ENCODE results near the gene ADM. TPM values are rescaled to one million over a fixed set of nuclear protein-coding genes. Genes with fewer than 3 reads are reported as not detected.

ADM gene
- total RNA-seq, 1 experiment from 2014 or later, result 6.2 TPM

GRCh38 chr11:10298342-10298741 lies 6.5 kb upstream of the ADM start:
- no peak overlapping the region for H3K27ac ChIP-seq
- H3K9me3 ChIP-seq (replicated peaks), result no peaks in the 10 kb centered on the region
- peaks cover 9% of the 10 kb centered on the region for H3K36me3 ChIP-seq
- peaks cover 30% of the 10 kb centered on the region for H3K4me1 ChIP-seq (replicated peaks)
- no peaks in the 10 kb centered on the region for H3K27me3 ChIP-seq (replicated peaks)
- no peak overlapping the region for H3K4me3 ChIP-seq
- DNase-seq (ENCODE audit: low read depth in 1 of 2, low spot score in 2 of 2), result peak; percentile 56 to 70

- Histone ChIP-seq H3K4me1 (replicated peaks) (peaks cover 41% of the 10 kb centered on the region), H3K4me3 (peak overlapping the region; percentile 55), H3K27me3 (replicated peaks) (no peaks in the 10 kb centered on the region), H3K36me3 (0 out of 2 replicates have a peak, but pooled peaks cover 3% of the 10 kb centered on the region), H3K9me3 (replicated peaks) (no peaks in the 10 kb centered on the region), H3K27ac (peak overlapping the region; percentile 69)
- DNase-seq (ENCODE audit: low read depth in 1 of 2, low spot score in 2 of 2), result peak in 1 of 2 experiments; percentile 36
Measured at GRCh38 chr11:10301656-10302358, 3.1 kb upstream of the ADM start.

- no peaks in the 10 kb centered on the region for H3K27me3 ChIP-seq (replicated peaks)
- DNase-seq (ENCODE audit: low read depth in 1 of 2, low spot score in 2 of 2), result peak in 1 of 2 experiments; percentile 48
- H3K4me1 ChIP-seq (replicated peaks), result peaks cover 47% of the 10 kb centered on the region
- H3K36me3 ChIP-seq, result 0 out of 2 replicates have a peak, but pooled peaks cover 3% of the 10 kb centered on the region
- peak overlapping the region; percentile 69 for H3K27ac ChIP-seq
- H3K4me3 ChIP-seq, result peak overlapping the region; percentile 55
- no peaks in the 10 kb centered on the region for H3K9me3 ChIP-seq (replicated peaks)
Measured at GRCh38 chr11:10302359-10302743, 2.5 kb upstream of the ADM start.

GRCh38 chr11:10302744-10303557 lies 1.9 kb upstream of the ADM start:
- 0 out of 2 replicates have a peak, but pooled peaks cover 3% of the 10 kb centered on the region for H3K36me3 ChIP-seq
- no peaks in the 10 kb centered on the region for H3K9me3 ChIP-seq (replicated peaks)
- peaks cover 51% of the 10 kb centered on the region for H3K4me1 ChIP-seq (replicated peaks)
- H3K27me3 ChIP-seq (replicated peaks), result no peaks in the 10 kb centered on the region
- peak overlapping the region; percentile 69 for H3K27ac ChIP-seq
- DNase-seq (ENCODE audit: low read depth in 1 of 2, low spot score in 2 of 2), result peak; percentile 77 to 82
- peak overlapping the region; percentile 55 for H3K4me3 ChIP-seq

GRCh38 chr11:10303558-10304363 lies 1.1 kb upstream of the ADM start:
- Histone ChIP-seq H3K27me3 (replicated peaks) (no peaks in the 10 kb centered on the region), H3K27ac (peak overlapping the region; percentile 69), H3K4me3 (peak overlapping the region; percentile 55), H3K4me1 (replicated peaks) (peaks cover 55% of the 10 kb centered on the region), H3K9me3 (replicated peaks) (no peaks in the 10 kb centered on the region), H3K36me3 (0 out of 2 replicates have a peak, but pooled peaks cover 3% of the 10 kb centered on the region)
- DNase-seq (ENCODE audit: low read depth in 1 of 2, low spot score in 2 of 2), result peak; percentile 71 to 74

- no peaks in the 10 kb centered on the region for H3K9me3 ChIP-seq (replicated peaks)
- peaks cover 67% of the 10 kb centered on the region for H3K4me1 ChIP-seq (replicated peaks)
- 0 out of 2 replicates have a peak, but pooled peaks cover 3% of the 10 kb centered on the region for H3K36me3 ChIP-seq
- H3K27ac ChIP-seq, result no peak overlapping the region; the same call in 1 of the 2 replicates
- DNase-seq (ENCODE audit: low read depth in 1 of 2, low spot score in 2 of 2), result no peak
- peak overlapping the region; percentile 55 for H3K4me3 ChIP-seq
- H3K27me3 ChIP-seq (replicated peaks), result no peaks in the 10 kb centered on the region
Measured at GRCh38 chr11:10305262-10305963, 540 bp downstream of the ADM start.

GRCh38 chr11:10305964-10306918 lies 1.4 kb downstream of the ADM start:
- Histone ChIP-seq H3K27ac (no peak overlapping the region), H3K4me1 (replicated peaks) (peaks cover 66% of the 10 kb centered on the region), H3K9me3 (replicated peaks) (no peaks in the 10 kb centered on the region), H3K4me3 (no peak overlapping the region), H3K27me3 (replicated peaks) (no peaks in the 10 kb centered on the region), H3K36me3 (0 out of 2 replicates have a peak, but pooled peaks cover 3% of the 10 kb centered on the region)
- DNase-seq (ENCODE audit: low read depth in 1 of 2, low spot score in 2 of 2), result no peak

- H3K36me3 ChIP-seq, result 0 out of 2 replicates have a peak, but pooled peaks cover 3% of the 10 kb centered on the region
- no peak for DNase-seq (ENCODE audit: low read depth in 1 of 2, low spot score in 2 of 2)
- peak overlapping the region; percentile 82; the same call in 1 of the 2 replicates for H3K27ac ChIP-seq
- H3K4me3 ChIP-seq, result peak overlapping the region; percentile 28
- H3K9me3 ChIP-seq (replicated peaks), result no peaks in the 10 kb centered on the region
- peaks cover 58% of the 10 kb centered on the region for H3K4me1 ChIP-seq (replicated peaks)
- no peaks in the 10 kb centered on the region for H3K27me3 ChIP-seq (replicated peaks)
Measured at GRCh38 chr11:10307022-10307399, 2.1 kb downstream of the ADM start.

GRCh38 chr11:10307400-10308200 lies 2.7 kb downstream of the ADM start:
- Histone ChIP-seq H3K27me3 (replicated peaks) (no peaks in the 10 kb centered on the region), H3K9me3 (replicated peaks) (no peaks in the 10 kb centered on the region), H3K4me3 (peak overlapping the region; percentile 28), H3K27ac (peak overlapping the region; percentile 82), H3K4me1 (replicated peaks) (peaks cover 53% of the 10 kb centered on the region), H3K36me3 (0 out of 2 replicates have a peak, but pooled peaks cover 3% of the 10 kb centered on the region)
- peak; percentile 93 to 95 for DNase-seq (ENCODE audit: low read depth in 1 of 2, low spot score in 2 of 2)

- DNase-seq (ENCODE audit: low read depth in 1 of 2, low spot score in 2 of 2), result no peak
- H3K27ac ChIP-seq, result peak overlapping the region; percentile 82
- peaks cover 52% of the 10 kb centered on the region for H3K4me1 ChIP-seq (replicated peaks)
- peak overlapping the region; percentile 28 for H3K4me3 ChIP-seq
- H3K27me3 ChIP-seq (replicated peaks), result no peaks in the 10 kb centered on the region
- H3K9me3 ChIP-seq (replicated peaks), result no peaks in the 10 kb centered on the region
- H3K36me3 ChIP-seq, result no peaks in the 10 kb centered on the region
Measured at GRCh38 chr11:10308201-10308954, 3.5 kb downstream of the ADM start.
